MCF 10A (cell line): ENCODE data around the gene YARS1. TPM values are rescaled to one million over a fixed set of nuclear protein-coding genes. Genes with fewer than 3 reads are reported as not detected.

Experiments
- BruUV-seq: library from RNA; stranded (reverse); fragments of 400-500 nt; replicated peaks from 2 replicates; lab custom pipeline; 2021; lab: Mats Ljungman, UMichigan
- CTCF ChIA-PET: fragments of 300-600 bp; sonication (Branson Sonifier 250); formaldehyde crosslinking; extraction: SDS; loops from one replicate; lab custom pipeline; 2021; ENCODE audit warnings: antibody characterized with exemption, inconsistent platforms; lab: Yijun Ruan, JAX
- POLR2A ChIA-PET: fragments of 300-600, 350-650 bp; sonication (Branson Sonifier 250); formaldehyde crosslinking; extraction: SDS; loops from one replicate; lab custom pipeline; 2020; ENCODE audit warnings: antibody characterized with exemption, inconsistent platforms; lab: Yijun Ruan, JAX
- DNase-seq: peaks from one replicate; pipeline ENCODE4 v3.0.0-alpha.2; 2018; ENCODE audit not compliant: unreplicated experiment
- H3K27ac Mint-ChIP-seq: one replicate; pipeline ENCODE4 v1.8.0; 2022; ENCODE audit warnings: mild to moderate bottlenecking, low read depth, mixed read lengths; ENCODE audit not compliant: unreplicated experiment
- H3K27me3 Mint-ChIP-seq: one replicate; pipeline ENCODE4 v1.8.0; 2022; ENCODE audit warnings: mixed read lengths; ENCODE audit not compliant: insufficient read depth, unreplicated experiment
- H3K36me3 Mint-ChIP-seq: one replicate; pipeline ENCODE4 v1.8.0; 2022; ENCODE audit warnings: mild to moderate bottlenecking, moderate library complexity, mixed read lengths; ENCODE audit not compliant: insufficient read depth, unreplicated experiment
- H3K4me1 Mint-ChIP-seq: one replicate; pipeline ENCODE4 v1.8.0; 2022; ENCODE audit warnings: mixed read lengths; ENCODE audit not compliant: insufficient read depth, unreplicated experiment
- H3K4me3 Mint-ChIP-seq: one replicate; pipeline ENCODE4 v1.8.0; 2022; ENCODE audit warnings: mild to moderate bottlenecking, moderate library complexity, mixed read lengths; ENCODE audit not compliant: unreplicated experiment
- H3K9me3 Mint-ChIP-seq: one replicate; pipeline ENCODE4 v1.8.0; 2022; ENCODE audit warnings: mixed read lengths; ENCODE audit not compliant: unreplicated experiment
- intact Hi-C: fragments of 100-400 bp; cut with micrococcal nuclease; formaldehyde crosslinking; loops from 2 replicates; pipeline ENCODE4 v1.14.1; 2022
- total RNA-seq: library from RNA; stranded (reverse); gene quantifications from 2 replicates; pipeline ENCODE4 v1.2.3, GENCODE V29; 2022
- TF ChIP-seq, protein P1 (sequence below): fragments of 200-600 bp; IDR thresholded peaks from one replicate; pipeline ENCODE4 v1.8.0; 2022; ENCODE audit warnings: antibody characterized with exemption, mild to moderate bottlenecking; ENCODE audit not compliant: unreplicated experiment

YARS1 gene
- total RNA-seq, 1 experiment from 2014 or later, result 372 TPM

DNA sequence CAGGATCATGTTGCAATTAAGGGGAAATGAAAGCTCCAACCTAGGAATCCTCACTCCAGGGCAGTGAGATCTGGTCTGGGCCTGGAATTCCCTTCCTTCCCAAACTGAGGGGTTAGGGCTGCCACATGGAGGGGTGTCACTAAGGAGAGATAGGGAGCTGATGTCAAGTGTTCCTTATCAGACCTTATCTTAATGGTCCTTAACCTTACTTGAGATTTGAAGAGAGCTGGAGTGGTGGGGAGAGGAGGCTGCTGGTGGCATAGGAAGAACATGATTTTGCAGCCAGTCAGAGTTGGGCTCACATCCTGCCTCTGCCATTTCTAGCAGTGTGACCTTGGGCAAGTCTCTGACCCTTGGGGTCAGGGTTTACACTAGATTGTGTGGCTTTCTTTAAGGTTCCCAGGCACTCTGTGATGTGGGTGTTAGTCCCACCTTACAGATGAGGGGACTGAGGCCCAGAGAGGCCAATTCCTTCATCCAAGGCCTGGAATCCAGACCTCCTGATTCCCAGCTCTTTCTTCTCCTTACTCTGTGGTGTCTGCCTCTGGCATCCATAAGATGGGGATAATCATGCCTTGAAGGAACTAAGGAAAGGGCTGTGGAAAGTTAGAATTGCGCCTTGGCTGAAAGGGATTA, 58.2 kb downstream of the YARS1 start:
- no TSS peak for BruUV-seq
- ChIA-PET CTCF (interaction anchor here (0.6 to 3.2 kb wide), 10 partner anchors 9 to 359 kb away, joined by 3 to 10 read pairs (median 4); a partner anchor contains a TSS), POLR2A (interaction anchor here (0.8 to 9.8 kb wide), 14 partner anchors 10 to 364 kb away, joined by 3 to 70 read pairs (median 4); partner anchors contain the start of genes BSDC1, S100PBP and YARS1)
- no peaks in the 10 kb centered on the region for H3K27me3 Mint-ChIP-seq
- intact Hi-C loops, result no loop called here
- H3K27ac Mint-ChIP-seq, result peak overlapping the region; percentile 97
- H3K9me3 Mint-ChIP-seq, result no peaks in the 10 kb centered on the region
- H3K4me3 Mint-ChIP-seq, result peak overlapping the region; percentile 72
- H3K36me3 Mint-ChIP-seq, result peaks cover 15% of the 10 kb centered on the region
- no peak for DNase-seq
- TF ChIP-seq, protein P1, sequence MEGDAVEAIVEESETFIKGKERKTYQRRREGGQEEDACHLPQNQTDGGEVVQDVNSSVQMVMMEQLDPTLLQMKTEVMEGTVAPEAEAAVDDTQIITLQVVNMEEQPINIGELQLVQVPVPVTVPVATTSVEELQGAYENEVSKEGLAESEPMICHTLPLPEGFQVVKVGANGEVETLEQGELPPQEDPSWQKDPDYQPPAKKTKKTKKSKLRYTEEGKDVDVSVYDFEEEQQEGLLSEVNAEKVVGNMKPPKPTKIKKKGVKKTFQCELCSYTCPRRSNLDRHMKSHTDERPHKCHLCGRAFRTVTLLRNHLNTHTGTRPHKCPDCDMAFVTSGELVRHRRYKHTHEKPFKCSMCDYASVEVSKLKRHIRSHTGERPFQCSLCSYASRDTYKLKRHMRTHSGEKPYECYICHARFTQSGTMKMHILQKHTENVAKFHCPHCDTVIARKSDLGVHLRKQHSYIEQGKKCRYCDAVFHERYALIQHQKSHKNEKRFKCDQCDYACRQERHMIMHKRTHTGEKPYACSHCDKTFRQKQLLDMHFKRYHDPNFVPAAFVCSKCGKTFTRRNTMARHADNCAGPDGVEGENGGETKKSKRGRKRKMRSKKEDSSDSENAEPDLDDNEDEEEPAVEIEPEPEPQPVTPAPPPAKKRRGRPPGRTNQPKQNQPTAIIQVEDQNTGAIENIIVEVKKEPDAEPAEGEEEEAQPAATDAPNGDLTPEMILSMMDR, result no peak
- H3K4me1 Mint-ChIP-seq, result peaks cover 51% of the 10 kb centered on the region

DNA sequence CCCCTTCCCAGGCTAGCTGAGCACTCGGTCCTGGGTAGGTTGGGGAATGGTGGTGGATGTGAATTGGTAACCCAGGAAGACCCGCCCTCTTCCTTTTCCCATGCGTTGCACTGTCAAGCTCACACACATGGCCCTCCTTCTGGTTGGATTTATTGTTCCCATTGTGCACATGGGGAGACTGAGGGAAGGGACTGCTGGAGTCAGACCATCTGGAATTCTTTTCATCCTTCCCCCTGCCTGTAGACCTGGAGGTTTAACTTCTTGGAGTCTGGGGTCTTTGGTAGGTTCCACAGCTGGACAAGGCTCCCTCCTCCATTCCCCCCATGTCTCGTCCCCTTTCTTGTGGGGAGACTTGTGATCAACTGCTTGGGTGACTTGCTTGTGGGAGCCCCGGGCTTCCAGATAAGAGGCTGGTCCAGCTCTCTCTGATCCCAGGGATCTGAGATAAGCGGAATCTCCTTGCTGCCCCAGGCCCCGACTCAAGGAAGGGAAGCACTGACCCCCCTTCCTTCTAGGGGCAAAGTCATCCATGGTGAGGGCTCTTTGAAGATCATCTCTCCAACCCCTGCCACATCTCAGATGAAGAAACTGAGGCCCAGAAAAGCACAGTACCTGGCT, 58.9 kb downstream of the YARS1 start:
- Mint-ChIP-seq H3K36me3 (peaks cover 8% of the 10 kb centered on the region), H3K4me1 (peaks cover 48% of the 10 kb centered on the region), H3K4me3 (peak overlapping the region; percentile 72), H3K9me3 (no peaks in the 10 kb centered on the region), H3K27ac (peak overlapping the region; percentile 97), H3K27me3 (no peaks in the 10 kb centered on the region)
- intact Hi-C loops, result no loop called here
- DNase-seq, result no peak
- TF ChIP-seq, protein P1, result no peak
- ChIA-PET POLR2A (interaction anchor here (0.7 to 9.8 kb wide), 11 partner anchors 11 to 59 kb away, joined by 3 to 70 read pairs (median 10); partner anchors contain the start of genes S100PBP and YARS1), CTCF (interaction anchor here (0.6 to 3.2 kb wide), 7 partner anchors 14 to 358 kb away, joined by 3 to 10 read pairs (median 6); a partner anchor contains a TSS)
- BruUV-seq, result no TSS peak

DNA sequence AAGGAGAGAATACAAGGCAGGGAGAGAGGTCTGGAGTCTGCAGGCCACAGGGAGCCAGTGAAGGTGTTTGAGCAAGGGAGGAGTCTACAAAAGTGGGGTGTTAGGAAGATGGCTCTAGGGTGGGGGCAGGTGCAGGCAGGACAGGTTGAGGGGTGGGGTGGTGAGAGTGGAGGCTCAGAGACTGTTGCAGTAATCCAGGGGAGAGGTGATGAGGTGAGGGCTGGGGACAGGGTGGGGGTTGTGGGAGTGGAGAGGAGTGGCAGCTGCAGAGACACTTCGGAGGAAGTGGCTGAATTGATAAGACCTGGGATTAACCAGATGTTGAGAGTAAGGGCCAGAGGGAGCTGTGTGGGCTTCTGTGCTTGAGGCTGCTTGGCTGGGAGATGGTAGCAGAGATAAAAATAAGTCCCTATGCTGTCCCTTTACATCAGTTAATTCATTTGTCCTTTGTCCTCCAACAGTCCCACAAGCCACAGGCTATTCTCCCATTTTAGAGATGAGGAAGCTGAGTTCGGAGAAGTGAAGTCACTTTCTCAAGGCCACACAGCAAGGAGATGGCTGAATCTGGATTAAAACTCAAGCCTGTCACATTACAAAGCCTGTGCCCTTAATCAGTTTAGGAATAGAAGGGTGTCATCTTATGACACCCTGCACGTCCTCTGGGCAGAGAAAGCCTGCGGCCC, 59.8 kb downstream of the YARS1 start:
- Mint-ChIP-seq H3K27ac (peak overlapping the region; percentile 97), H3K9me3 (no peaks in the 10 kb centered on the region), H3K4me3 (no peak overlapping the region), H3K27me3 (no peaks in the 10 kb centered on the region), H3K4me1 (peaks cover 44% of the 10 kb centered on the region), H3K36me3 (peaks cover 4% of the 10 kb centered on the region)
- POLR2A ChIA-PET, result interaction anchor here (0.7 to 9.8 kb wide), 8 partner anchors 12 to 360 kb away, joined by 3 to 70 read pairs (median 10); a partner anchor contains a TSS
- CTCF ChIA-PET, result interaction anchor here (1.7 to 3.2 kb wide), 3 partner anchors 15 to 45 kb away, joined by 6 to 10 read pairs (median 9); a partner anchor contains a TSS
- BruUV-seq, result no TSS peak
- intact Hi-C loops, result no loop called here
- DNase-seq, result no peak
- TF ChIP-seq, protein P1, result no peak
